H1 (cell line): ENCODE results near the gene FOXJ2.

ENCODE experiments used
- EZH2 ChIP-seq: fragments of 200-600 bp; sonication (generic); IDR thresholded peaks from 2 replicates; pipeline ENCODE4 v1.7.1; 2012; ENCODE audit warnings: low read depth, mild to moderate bottlenecking, moderate library complexity, low read length, inconsistent platforms; ENCODE audit not compliant: severe bottlenecking
- FOSL1 ChIP-seq: IDR thresholded peaks from 2 replicates; pipeline ENCODE4 v1.6.1; 2011; ENCODE audit warnings: mild to moderate bottlenecking, low read depth, low read length, moderate library complexity; ENCODE audit not compliant: insufficient read depth
- SRF ChIP-seq: IDR thresholded peaks from 2 replicates; pipeline ENCODE4 v1.6.1; 2011; ENCODE audit warnings: mild to moderate bottlenecking, low read depth, low read length, moderate library complexity
- TBP ChIP-seq: IDR thresholded peaks from 2 replicates; pipeline ENCODE4 v1.6.1; 2011; ENCODE audit warnings: low read depth, low read length, improper control_type of control experiment
- TEAD4 ChIP-seq: IDR thresholded peaks from 2 replicates; pipeline ENCODE4 v1.6.1; 2012; ENCODE audit warnings: low read depth, low read length, inconsistent platforms, mixed read lengths
- TF ChIP-seq, protein P1 (sequence below), 3 experiments: IDR thresholded peaks; 1 replicate in 2 of 3; 2 replicates in 1 of 3; pipeline versions ENCODE4 v1.5.1 to v1.6.1; 2011; ENCODE audit warnings: low read length in 3 of 3, mild to moderate bottlenecking in 3 of 3, inconsistent platforms in 2 of 3, low read depth in 1 of 3, moderate library complexity in 1 of 3; ENCODE audit not compliant: insufficient read depth in 1 of 3; ENCODE audit errors: control extremely low read depth in 1 of 3

DNA sequence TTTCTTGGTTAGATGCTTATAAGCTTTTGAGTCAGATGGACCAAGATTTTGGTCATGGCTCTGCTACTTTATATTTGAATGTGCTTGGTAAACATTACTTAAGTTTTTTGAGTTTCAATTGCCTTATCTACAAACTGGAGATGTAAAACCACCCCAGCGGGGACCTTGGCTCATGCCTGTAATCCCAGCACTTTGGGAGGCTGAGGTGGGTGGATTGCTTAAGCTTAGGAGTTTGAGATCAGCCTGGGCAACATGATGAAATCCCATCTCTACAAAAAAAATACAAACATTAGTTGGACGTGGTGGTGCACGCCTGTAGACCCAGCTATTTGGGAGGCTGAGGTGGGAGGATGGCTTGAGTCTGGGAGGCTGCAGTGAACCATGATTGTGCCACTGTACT is 60.8 kb downstream of the FOXJ2 start:
- TF ChIP-seq EZH2 (no peak), TEAD4 (no peak), FOSL1 (no peak), SRF (no peak), TBP (no peak)
- TF ChIP-seq, protein P1, sequence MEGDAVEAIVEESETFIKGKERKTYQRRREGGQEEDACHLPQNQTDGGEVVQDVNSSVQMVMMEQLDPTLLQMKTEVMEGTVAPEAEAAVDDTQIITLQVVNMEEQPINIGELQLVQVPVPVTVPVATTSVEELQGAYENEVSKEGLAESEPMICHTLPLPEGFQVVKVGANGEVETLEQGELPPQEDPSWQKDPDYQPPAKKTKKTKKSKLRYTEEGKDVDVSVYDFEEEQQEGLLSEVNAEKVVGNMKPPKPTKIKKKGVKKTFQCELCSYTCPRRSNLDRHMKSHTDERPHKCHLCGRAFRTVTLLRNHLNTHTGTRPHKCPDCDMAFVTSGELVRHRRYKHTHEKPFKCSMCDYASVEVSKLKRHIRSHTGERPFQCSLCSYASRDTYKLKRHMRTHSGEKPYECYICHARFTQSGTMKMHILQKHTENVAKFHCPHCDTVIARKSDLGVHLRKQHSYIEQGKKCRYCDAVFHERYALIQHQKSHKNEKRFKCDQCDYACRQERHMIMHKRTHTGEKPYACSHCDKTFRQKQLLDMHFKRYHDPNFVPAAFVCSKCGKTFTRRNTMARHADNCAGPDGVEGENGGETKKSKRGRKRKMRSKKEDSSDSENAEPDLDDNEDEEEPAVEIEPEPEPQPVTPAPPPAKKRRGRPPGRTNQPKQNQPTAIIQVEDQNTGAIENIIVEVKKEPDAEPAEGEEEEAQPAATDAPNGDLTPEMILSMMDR (IDR thresholded peaks at IDR 0.05; ENCODE audit: control extremely low read depth in 1 of 3, insufficient read depth in 1 of 3, low read depth in 1 of 3, low read length in 3 of 3): no peak
